ENCODE data around the gene GLB1L.

DNA sequence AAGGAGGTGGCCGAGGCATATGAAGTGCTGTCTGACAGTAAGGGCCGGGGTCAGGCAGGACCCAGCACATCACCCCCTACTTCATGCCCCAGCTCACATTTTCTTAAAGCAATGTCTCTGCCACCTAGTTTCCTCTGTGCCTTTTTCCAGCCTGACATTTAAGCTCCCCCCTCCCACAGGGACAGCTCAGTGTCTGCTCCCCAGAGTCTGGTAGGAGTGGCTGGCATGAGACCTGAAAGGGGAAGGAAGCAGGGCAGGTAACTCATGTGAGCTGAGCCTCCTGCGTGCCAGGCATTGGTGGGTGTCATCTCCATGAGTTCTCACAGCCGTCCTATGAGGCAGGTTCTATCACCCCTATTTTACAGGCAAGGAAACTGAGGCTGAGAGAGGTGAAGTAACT lies 35.4 kb upstream of the GLB1L start:
- TF ChIP-seq, protein P1, sequence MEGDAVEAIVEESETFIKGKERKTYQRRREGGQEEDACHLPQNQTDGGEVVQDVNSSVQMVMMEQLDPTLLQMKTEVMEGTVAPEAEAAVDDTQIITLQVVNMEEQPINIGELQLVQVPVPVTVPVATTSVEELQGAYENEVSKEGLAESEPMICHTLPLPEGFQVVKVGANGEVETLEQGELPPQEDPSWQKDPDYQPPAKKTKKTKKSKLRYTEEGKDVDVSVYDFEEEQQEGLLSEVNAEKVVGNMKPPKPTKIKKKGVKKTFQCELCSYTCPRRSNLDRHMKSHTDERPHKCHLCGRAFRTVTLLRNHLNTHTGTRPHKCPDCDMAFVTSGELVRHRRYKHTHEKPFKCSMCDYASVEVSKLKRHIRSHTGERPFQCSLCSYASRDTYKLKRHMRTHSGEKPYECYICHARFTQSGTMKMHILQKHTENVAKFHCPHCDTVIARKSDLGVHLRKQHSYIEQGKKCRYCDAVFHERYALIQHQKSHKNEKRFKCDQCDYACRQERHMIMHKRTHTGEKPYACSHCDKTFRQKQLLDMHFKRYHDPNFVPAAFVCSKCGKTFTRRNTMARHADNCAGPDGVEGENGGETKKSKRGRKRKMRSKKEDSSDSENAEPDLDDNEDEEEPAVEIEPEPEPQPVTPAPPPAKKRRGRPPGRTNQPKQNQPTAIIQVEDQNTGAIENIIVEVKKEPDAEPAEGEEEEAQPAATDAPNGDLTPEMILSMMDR (IDR thresholded peaks at IDR 0.05) = no peak
- TF ChIP-seq EP300 (IDR thresholded peaks at IDR 0.05) = no peak
